OCI-LY1 (cell line): ENCODE measurements around the gene ATG9B.

Experiments used
- H2AFZ ChIP-seq: fragments of 200-600 bp; sonication (generic), shearing (Covaris generic); 2 replicates; pipeline ENCODE4 v1.6.0; 2014; ENCODE audit warnings: antibody characterized with exemption, mild to moderate bottlenecking, low read length
- H3F3A ChIP-seq: fragments of 200-600 bp; sonication (generic), shearing (Covaris generic); 2 replicates; pipeline ENCODE4 v1.6.0; 2014; ENCODE audit warnings: mild to moderate bottlenecking, antibody characterized with exemption, low read length, moderate library complexity; ENCODE audit not compliant: insufficient read depth
- H3K27ac ChIP-seq: fragments of 200-600 bp; sonication (generic); 2 replicates; pipeline ENCODE4 v1.5.1; 2014; ENCODE audit warnings: low read length, mixed run types, mild to moderate bottlenecking, low read depth; ENCODE audit not compliant: poor library complexity, severe bottlenecking
- H3K27me3 ChIP-seq: fragments of 200-600 bp; sonication (generic); 2 replicates; pipeline ENCODE4 v1.6.0; 2014; ENCODE audit warnings: antibody characterized with exemption, mild to moderate bottlenecking, low read length, moderate library complexity; ENCODE audit not compliant: insufficient read depth
- H3K36me3 ChIP-seq: fragments of 200-600 bp; sonication (generic); 2 replicates; pipeline ENCODE4 v1.6.1; 2014; ENCODE audit warnings: mild to moderate bottlenecking, antibody characterized with exemption, low read length, moderate library complexity, mixed read lengths; ENCODE audit not compliant: insufficient read depth
- H3K4me1 ChIP-seq: fragments of 200-600 bp; sonication (generic); 2 replicates; pipeline ENCODE4 v1.5.1; 2014; ENCODE audit warnings: mild to moderate bottlenecking, low read length, moderate library complexity; ENCODE audit not compliant: insufficient read depth, severe bottlenecking
- H3K4me2 ChIP-seq: fragments of 200-600 bp; sonication (generic), shearing (Covaris generic); 2 replicates; pipeline ENCODE4 v1.6.1; 2014; ENCODE audit warnings: low read length
- H3K4me3 ChIP-seq: fragments of 200-600 bp; sonication (generic); 2 replicates; pipeline ENCODE4 v1.5.1; 2014; ENCODE audit warnings: low read length, low read depth, mild to moderate bottlenecking, mixed read lengths; ENCODE audit not compliant: poor library complexity, severe bottlenecking
- H3K79me2 ChIP-seq: fragments of 200-600 bp; shearing (Covaris generic); 2 replicates; pipeline ENCODE4 v1.6.1; 2016; ENCODE audit warnings: mixed run types, low read length, mixed read lengths; ENCODE audit not compliant: insufficient read depth
- H3K9ac ChIP-seq: fragments of 200-600 bp; sonication (generic), shearing (Covaris generic); 2 replicates; pipeline ENCODE4 v1.6.1; 2014; ENCODE audit warnings: mild to moderate bottlenecking, low read length, mixed read lengths
- H3K9me2 ChIP-seq: fragments of 200-600 bp; sonication (generic), shearing (Covaris generic); 2 replicates; pipeline ENCODE4 v1.6.1; 2014; ENCODE audit warnings: low read depth, mild to moderate bottlenecking, low read length, mixed read lengths
- H3K9me3 ChIP-seq: fragments of 200-600 bp; shearing (Covaris generic); 2 replicates; pipeline ENCODE4 v1.6.1; 2014; ENCODE audit warnings: low read length, mixed read lengths
- H4K20me1 ChIP-seq: fragments of 200-600 bp; sonication (generic), shearing (Covaris generic); 2 replicates; pipeline ENCODE4 v1.6.0; 2016; ENCODE audit warnings: mild to moderate bottlenecking, low read length; ENCODE audit not compliant: insufficient read depth
- CTCF ChIP-seq: fragments of 200-600 bp; sonication (generic), shearing (Covaris generic); IDR thresholded peaks from 2 replicates; pipeline ENCODE4 v1.5.1; 2017; ENCODE audit warnings: mild to moderate bottlenecking, antibody characterized with exemption, low read length, moderate library complexity, mixed read lengths
- EZH2 ChIP-seq: fragments of 200-600 bp; sonication (generic), shearing (Covaris generic); IDR thresholded peaks from 2 replicates; pipeline ENCODE4 v1.8.0; 2017; ENCODE audit warnings: borderline replicate concordance, mixed run types, mild to moderate bottlenecking, antibody characterized with exemption, low read length, moderate library complexity, mixed read lengths

The ATG9B gene

DNA sequence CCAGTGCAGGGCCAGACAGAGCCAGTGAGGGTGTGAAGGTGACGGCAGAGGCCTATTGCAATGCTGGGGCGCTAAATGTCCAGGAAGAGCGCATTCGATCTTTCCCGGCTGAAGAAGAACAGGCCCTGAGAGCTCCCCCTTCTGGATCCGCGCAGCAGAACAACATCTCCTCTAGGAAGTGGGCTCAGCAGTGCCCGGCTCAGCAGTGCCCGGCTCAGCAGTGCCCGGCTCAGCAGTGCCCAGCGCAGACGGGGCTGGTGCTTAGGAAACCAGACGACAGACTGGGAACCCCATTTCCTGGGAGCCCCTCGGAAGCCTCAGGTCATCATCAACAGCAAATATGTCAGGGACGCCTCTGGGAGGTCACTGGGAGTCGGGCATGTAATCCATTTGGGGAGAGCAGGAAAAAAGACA is 38.2 kb downstream of the ATG9B start:
- Histone ChIP-seq H3K27ac (no peak overlapping the region), H3K9ac (no peak overlapping the region), H3K4me3 (no peak overlapping the region), H3K9me3 (peaks cover 4% of the 10 kb centered on the region; the same call in 1 of the 2 replicates), H3K79me2 (no peaks in the 10 kb centered on the region), H3K4me1 (no peaks in the 10 kb centered on the region), H2AFZ (no peak overlapping the region), H3K27me3 (peaks cover 28% of the 10 kb centered on the region; the same call in 1 of the 2 replicates), H3K36me3 (no peaks in the 10 kb centered on the region; the same call in 1 of the 2 replicates), H3K4me2 (no peak overlapping the region), H3F3A (no peaks in the 10 kb centered on the region), H4K20me1 (no peaks in the 10 kb centered on the region), H3K9me2 (no peaks in the 10 kb centered on the region)
- no peak for TF ChIP-seq EZH2
- TF ChIP-seq CTCF: peak; percentile 87

DNA sequence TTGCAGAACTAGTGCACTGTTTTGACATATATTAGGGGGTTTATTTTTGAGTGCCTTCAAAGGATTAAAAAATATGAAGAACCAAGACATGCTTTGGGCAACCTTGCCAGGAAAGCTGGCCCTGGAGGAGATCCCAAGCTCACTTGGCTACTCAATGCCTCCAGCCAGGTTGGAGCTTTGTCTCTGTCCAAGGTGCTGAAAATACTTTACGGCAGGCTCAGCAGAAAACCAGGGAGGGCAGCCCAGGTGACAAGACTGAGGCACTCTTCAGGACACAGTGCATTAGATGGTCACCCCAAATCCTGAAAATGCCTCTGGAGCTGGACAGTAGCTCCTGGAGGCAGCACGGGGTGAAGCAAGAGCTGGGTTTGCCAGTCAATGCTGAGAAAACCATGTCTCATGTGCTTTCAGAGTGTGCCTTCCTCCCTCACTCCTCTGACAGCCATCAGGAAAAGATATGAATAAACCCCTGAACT is 40.4 kb downstream of the ATG9B start:
- H3F3A ChIP-seq: no peaks in the 10 kb centered on the region
- no peak overlapping the region for H2AFZ ChIP-seq
- H3K36me3 ChIP-seq: no peaks in the 10 kb centered on the region
- no peak overlapping the region for H3K27ac ChIP-seq
- peaks cover 18% of the 10 kb centered on the region; the same call in 1 of the 2 replicates for H3K27me3 ChIP-seq
- TF ChIP-seq CTCF: no peak
- TF ChIP-seq EZH2: no peak
- no peak overlapping the region for H3K4me2 ChIP-seq
- H3K79me2 ChIP-seq: no peaks in the 10 kb centered on the region
- H3K9me3 ChIP-seq: no peaks in the 10 kb centered on the region
- H3K4me3 ChIP-seq: no peak overlapping the region
- H4K20me1 ChIP-seq: no peaks in the 10 kb centered on the region
- no peak overlapping the region for H3K9ac ChIP-seq
- no peaks in the 10 kb centered on the region for H3K9me2 ChIP-seq
- H3K4me1 ChIP-seq: peaks cover 3% of the 10 kb centered on the region

DNA sequence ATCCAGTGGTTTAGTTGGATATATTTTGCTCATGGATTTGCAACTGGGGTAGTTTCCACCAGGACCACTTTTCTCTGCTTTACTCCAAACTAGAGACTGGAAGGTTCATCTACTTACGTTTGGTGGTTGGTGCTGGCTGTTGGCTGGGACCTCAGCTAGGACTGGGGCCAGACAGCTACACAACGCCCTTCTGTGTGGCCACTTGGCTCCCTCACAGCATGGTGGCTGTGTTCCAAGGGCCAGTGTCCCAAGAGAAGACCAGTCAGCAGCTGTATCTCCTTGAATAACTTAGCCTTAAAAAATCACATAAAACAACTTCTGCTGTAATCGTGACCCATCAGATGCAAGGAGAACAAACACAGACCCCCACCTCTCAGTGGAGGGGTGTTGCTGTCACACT is 41.9 kb downstream of the ATG9B start:
- no peaks in the 10 kb centered on the region for H3F3A ChIP-seq
- H3K79me2 ChIP-seq: no peaks in the 10 kb centered on the region
- no peaks in the 10 kb centered on the region for H3K36me3 ChIP-seq
- H4K20me1 ChIP-seq: no peaks in the 10 kb centered on the region
- peaks cover 18% of the 10 kb centered on the region; the same call in 1 of the 2 replicates for H3K27me3 ChIP-seq
- H3K9me2 ChIP-seq: no peaks in the 10 kb centered on the region
- no peaks in the 10 kb centered on the region for H3K9me3 ChIP-seq
- H2AFZ ChIP-seq: no peak overlapping the region
- no peak overlapping the region for H3K9ac ChIP-seq
- H3K27ac ChIP-seq: no peak overlapping the region
- H3K4me1 ChIP-seq: peaks cover 12% of the 10 kb centered on the region
- no peak overlapping the region for H3K4me2 ChIP-seq
- no peak overlapping the region for H3K4me3 ChIP-seq
- TF ChIP-seq CTCF (no peak), EZH2 (no peak)
